ENCODE data around the gene DPH3. TPM values are rescaled to one million over a fixed set of nuclear protein-coding genes. Genes with fewer than 3 reads are reported as not detected.

Gene DPH3
- total and polyA plus RNA-seq, 4 donors = 11.7 to 22.0 (median 16.3) TPM

GRCh38 chr3:16255726-16256125 lies 9.0 kb downstream of the DPH3 start:
- H3K27ac ChIP-seq (ENCODE audit: low read depth in 1 of 2, low read length in 1 of 2) = no peak overlapping the region
- H3K4me3 ChIP-seq = no peak overlapping the region
- H3K36me3 ChIP-seq (ENCODE audit: control insufficient read depth in 4 of 4, insufficient read depth in 4 of 4, low read length in 4 of 4) = peaks cover 0 to 13% (median 6%) of the 10 kb centered on the region in 4 donors
- no peak overlapping the region for H3K9ac ChIP-seq (ENCODE audit: insufficient read depth in 1 of 2, low read length in 2 of 2)
- H3K27me3 ChIP-seq (ENCODE audit: control insufficient read depth in 3 of 3, insufficient read depth in 3 of 3, low read length in 2 of 3) = no peaks in the 10 kb centered on the region
- WGBS, 2 donors = 88 to 95% methylated on average over 5 of the region's 5 CpGs
- H3K4me1 ChIP-seq (ENCODE audit: control insufficient read depth in 5 of 5, insufficient read depth in 5 of 5, low read length in 5 of 5) = peaks cover 0 to 3% (median 0%) of the 10 kb centered on the region in 5 donors
- no peak for DNase-seq
- TF ChIP-seq, protein P1, sequence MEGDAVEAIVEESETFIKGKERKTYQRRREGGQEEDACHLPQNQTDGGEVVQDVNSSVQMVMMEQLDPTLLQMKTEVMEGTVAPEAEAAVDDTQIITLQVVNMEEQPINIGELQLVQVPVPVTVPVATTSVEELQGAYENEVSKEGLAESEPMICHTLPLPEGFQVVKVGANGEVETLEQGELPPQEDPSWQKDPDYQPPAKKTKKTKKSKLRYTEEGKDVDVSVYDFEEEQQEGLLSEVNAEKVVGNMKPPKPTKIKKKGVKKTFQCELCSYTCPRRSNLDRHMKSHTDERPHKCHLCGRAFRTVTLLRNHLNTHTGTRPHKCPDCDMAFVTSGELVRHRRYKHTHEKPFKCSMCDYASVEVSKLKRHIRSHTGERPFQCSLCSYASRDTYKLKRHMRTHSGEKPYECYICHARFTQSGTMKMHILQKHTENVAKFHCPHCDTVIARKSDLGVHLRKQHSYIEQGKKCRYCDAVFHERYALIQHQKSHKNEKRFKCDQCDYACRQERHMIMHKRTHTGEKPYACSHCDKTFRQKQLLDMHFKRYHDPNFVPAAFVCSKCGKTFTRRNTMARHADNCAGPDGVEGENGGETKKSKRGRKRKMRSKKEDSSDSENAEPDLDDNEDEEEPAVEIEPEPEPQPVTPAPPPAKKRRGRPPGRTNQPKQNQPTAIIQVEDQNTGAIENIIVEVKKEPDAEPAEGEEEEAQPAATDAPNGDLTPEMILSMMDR (IDR thresholded peaks at IDR 0.05; ENCODE audit: control extremely low read depth, extremely low read depth) = no peak
- no peak for ATAC-seq (ENCODE audit: insufficient read depth, low FRiP score)
- no peaks in the 10 kb centered on the region for H3K9me3 ChIP-seq (ENCODE audit: control insufficient read depth in 4 of 4, insufficient read depth in 3 of 4, low read length in 3 of 4)

DNA sequence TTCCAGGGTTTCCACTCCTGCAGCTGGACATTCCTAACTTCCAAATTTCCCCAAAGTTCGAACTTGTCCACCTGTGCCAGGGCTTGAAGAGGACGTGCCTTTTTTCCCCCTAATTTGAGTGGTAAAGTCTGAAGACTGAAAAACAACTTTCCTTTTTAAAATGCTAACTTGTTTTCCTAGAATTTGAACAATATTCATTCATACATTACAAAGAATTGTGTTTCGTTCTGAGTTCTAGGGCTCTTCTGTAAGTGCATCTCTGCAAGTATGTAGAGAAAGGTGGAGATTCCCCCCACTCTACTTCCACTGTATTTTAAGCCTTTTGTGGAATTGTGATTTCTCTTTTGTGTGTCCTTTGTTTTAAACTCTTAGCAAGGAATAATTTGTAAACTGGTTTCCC lies 9.4 kb downstream of the DPH3 start:
- DNase-seq (no peak), ATAC-seq (ENCODE audit: insufficient read depth, low FRiP score) (no peak)
- peaks cover 0 to 3% (median 0%) of the 10 kb centered on the region in 5 donors for H3K4me1 ChIP-seq (ENCODE audit: control insufficient read depth in 5 of 5, insufficient read depth in 5 of 5, low read length in 5 of 5)
- no peak overlapping the region for H3K27ac ChIP-seq (ENCODE audit: low read depth in 1 of 2, low read length in 1 of 2)
- TF ChIP-seq, protein P1 (IDR thresholded peaks at IDR 0.05; ENCODE audit: control extremely low read depth, extremely low read depth) = no peak
- H3K9ac ChIP-seq (ENCODE audit: insufficient read depth in 1 of 2, low read length in 2 of 2) = no peak overlapping the region
- H3K4me3 ChIP-seq = no peak overlapping the region
- H3K9me3 ChIP-seq (ENCODE audit: control insufficient read depth in 4 of 4, insufficient read depth in 3 of 4, low read length in 3 of 4) = no peaks in the 10 kb centered on the region
- WGBS, 2 donors = 73 to 95% methylated on average over 3 of the region's 3 CpGs
- H3K27me3 ChIP-seq (ENCODE audit: control insufficient read depth in 3 of 3, insufficient read depth in 3 of 3, low read length in 2 of 3) = no peaks in the 10 kb centered on the region
- peaks cover 0 to 10% (median 6%) of the 10 kb centered on the region in 4 donors for H3K36me3 ChIP-seq (ENCODE audit: control insufficient read depth in 4 of 4, insufficient read depth in 4 of 4, low read length in 4 of 4)

DNA sequence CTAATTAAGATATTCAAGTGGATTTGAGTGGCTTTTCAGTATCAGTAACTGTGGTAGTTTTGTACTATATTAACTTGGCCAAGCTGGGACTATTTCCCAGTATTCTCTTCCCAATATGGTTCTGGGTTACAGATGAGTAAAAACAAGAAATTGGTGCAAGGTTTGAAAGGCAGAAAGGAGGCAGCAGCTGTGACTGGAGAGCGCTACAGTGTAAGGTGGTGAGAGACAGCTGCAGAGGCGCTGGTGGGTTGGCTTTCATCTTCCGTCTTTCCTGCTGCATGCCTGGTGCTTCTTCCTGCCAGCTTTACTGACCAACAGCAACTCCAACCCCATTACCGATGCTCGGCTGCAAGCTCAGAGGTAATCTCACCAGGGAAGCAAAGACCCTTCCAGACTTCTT lies 9.8 kb downstream of the DPH3 start:
- Histone ChIP-seq H3K4me3 (no peak overlapping the region), H3K9ac (ENCODE audit: insufficient read depth in 1 of 2, low read length in 2 of 2) (no peak overlapping the region), H3K27ac (ENCODE audit: low read depth in 1 of 2, low read length in 1 of 2) (no peak overlapping the region), H3K9me3 (ENCODE audit: control insufficient read depth in 4 of 4, insufficient read depth in 3 of 4, low read length in 3 of 4) (no peaks in the 10 kb centered on the region), H3K36me3 (ENCODE audit: control insufficient read depth in 4 of 4, insufficient read depth in 4 of 4, low read length in 4 of 4) (peaks cover 0 to 8% (median 5%) of the 10 kb centered on the region in 4 donors), H3K4me1 (ENCODE audit: control insufficient read depth in 5 of 5, insufficient read depth in 5 of 5, low read length in 5 of 5) (peaks cover 0 to 3% (median 0%) of the 10 kb centered on the region in 5 donors), H3K27me3 (ENCODE audit: control insufficient read depth in 3 of 3, insufficient read depth in 3 of 3, low read length in 2 of 3) (no peaks in the 10 kb centered on the region)
- no peak for ATAC-seq (ENCODE audit: insufficient read depth, low FRiP score)
- 76 to 77% methylated on average over 5 of the region's 5 CpGs for WGBS, 2 donors
- no peak for DNase-seq
- TF ChIP-seq, protein P1 (IDR thresholded peaks at IDR 0.05; ENCODE audit: control extremely low read depth, extremely low read depth) = no peak

- TF ChIP-seq, protein P1 (IDR thresholded peaks at IDR 0.05; ENCODE audit: control extremely low read depth, extremely low read depth) = no peak
- peaks cover 0 to 3% (median 1%) of the 10 kb centered on the region in 4 donors for H3K36me3 ChIP-seq (ENCODE audit: control insufficient read depth in 4 of 4, insufficient read depth in 4 of 4, low read length in 4 of 4)
- H3K4me3 ChIP-seq = no peak overlapping the region
- H3K27ac ChIP-seq (ENCODE audit: low read depth in 1 of 2, low read length in 1 of 2) = no peak overlapping the region
- peak; percentile 78 for ATAC-seq (ENCODE audit: insufficient read depth, low FRiP score)
- no peak overlapping the region for H3K9ac ChIP-seq (ENCODE audit: insufficient read depth in 1 of 2, low read length in 2 of 2)
- DNase-seq = no peak
- H3K4me1 ChIP-seq (ENCODE audit: control insufficient read depth in 5 of 5, insufficient read depth in 5 of 5, low read length in 5 of 5) = peaks cover 0 to 3% (median 0%) of the 10 kb centered on the region in 5 donors
- H3K9me3 ChIP-seq (ENCODE audit: control insufficient read depth in 4 of 4, insufficient read depth in 3 of 4, low read length in 3 of 4) = no peaks in the 10 kb centered on the region
- H3K27me3 ChIP-seq (ENCODE audit: control insufficient read depth in 3 of 3, insufficient read depth in 3 of 3, low read length in 2 of 3) = no peaks in the 10 kb centered on the region
- WGBS, 2 donors = 31 to 67% methylated on average over 7 of the region's 7 CpGs
These were observed 11.1 kb downstream of the DPH3 start for GRCh38 chr3:16253601-16254000.
